ENCODE results near the gene SSX2.
"Not testable (repeated sequence)": the region's sequence is repeated elsewhere in the genome, so short reads cannot be mapped to it uniquely, and the experiment has no call there.

SSX2 gene, protein sequence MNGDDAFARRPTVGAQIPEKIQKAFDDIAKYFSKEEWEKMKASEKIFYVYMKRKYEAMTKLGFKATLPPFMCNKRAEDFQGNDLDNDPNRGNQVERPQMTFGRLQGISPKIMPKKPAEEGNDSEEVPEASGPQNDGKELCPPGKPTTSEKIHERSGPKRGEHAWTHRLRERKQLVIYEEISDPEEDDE

DNA sequence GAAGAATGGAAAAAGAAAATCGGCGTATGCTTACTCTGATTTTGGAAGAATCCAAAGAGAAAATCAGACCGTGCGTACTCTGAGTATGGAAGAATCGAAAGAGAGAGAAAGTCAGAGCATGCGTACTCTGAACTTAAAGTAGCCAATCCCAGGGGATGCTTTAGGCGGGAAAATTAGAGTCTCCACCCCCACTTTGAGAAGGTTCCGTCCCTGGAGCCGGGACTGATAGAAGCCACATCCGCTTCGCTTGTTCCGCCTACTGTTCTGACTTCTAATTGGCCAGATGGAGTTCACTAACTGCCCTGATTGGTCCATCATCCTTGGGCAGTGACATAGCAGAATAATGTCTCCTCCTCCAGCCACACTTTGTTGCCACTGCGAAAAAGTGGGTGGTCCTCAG lies at the start of gene SSX2:
Gene SSX2 (minus strand): TSS at position 101 of the 400 bp plus-strand sequence. CDS start 1,429 bp downstream, outside the sequence.
- not testable (repeated sequence) for DNase-seq (ENCODE audit: low read depth)

DNA sequence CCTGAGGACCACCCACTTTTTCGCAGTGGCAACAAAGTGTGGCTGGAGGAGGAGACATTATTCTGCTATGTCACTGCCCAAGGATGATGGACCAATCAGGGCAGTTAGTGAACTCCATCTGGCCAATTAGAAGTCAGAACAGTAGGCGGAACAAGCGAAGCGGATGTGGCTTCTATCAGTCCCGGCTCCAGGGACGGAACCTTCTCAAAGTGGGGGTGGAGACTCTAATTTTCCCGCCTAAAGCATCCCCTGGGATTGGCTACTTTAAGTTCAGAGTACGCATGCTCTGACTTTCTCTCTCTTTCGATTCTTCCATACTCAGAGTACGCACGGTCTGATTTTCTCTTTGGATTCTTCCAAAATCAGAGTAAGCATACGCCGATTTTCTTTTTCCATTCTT lies 44.0 kb upstream of the SSX2 start, which contains the start of gene SSX2B:
Gene SSX2B (plus strand): TSS at position 301 of the 400 bp plus-strand sequence. CDS start 1,429 bp downstream, outside the sequence.
- not testable (repeated sequence) for DNase-seq (ENCODE audit: low read depth)

DNA sequence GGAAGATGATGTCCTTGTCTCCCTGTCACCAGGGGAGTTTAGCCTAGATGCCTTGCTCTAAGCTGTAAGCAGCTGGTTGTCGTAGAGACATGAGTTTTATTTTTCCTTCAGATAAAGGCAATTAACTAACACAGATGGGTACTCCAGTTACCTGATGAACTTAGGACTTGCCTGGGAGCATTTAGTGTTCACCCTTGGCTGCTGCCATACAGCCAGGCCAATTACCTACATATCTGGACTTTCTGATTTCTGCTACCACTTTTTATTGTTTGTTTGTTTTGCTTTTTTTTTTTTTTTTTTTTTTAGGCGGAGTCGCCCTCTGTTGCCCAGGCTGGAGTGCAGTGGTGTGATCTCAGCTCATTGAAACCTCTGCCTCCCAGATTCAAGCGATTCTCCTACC lies 14.9 kb downstream of the SSX2 start:
- not testable (repeated sequence) for DNase-seq (ENCODE audit: low read depth)

- DNase-seq (ENCODE audit: low read depth) = not testable (repeated sequence)
Observed at GRCh38 chrX:52662218-52662617, 44.8 kb downstream of the SSX2 start.

GRCh38 chrX:52655475-52655874 lies 51.5 kb downstream of the SSX2 start:
- DNase-seq (ENCODE audit: low read depth) = not testable (repeated sequence)

DNA sequence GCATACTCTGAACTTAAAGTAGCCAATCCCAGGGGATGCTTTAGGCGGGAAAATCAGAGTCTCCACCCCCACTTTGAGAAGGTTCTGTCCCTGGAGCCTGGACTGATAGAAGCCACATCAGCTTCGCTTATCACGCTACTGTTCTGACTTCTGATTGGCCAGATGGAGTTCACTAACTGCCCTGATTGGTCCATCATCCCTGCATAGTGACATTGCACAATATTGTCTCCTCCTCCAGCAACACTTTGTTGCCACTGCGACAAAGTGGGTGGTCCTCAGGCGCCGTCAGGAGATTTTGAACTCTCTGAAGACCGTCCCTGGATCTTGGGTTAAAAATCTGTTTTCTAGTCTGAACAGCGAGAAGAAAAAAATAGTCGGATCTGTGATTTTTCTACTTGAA lies 52.2 kb downstream of the SSX2 start, which contains the start of gene SSX7:
Gene SSX7 (minus strand): TSS at position 101 of the 400 bp plus-strand sequence. CDS start 1,428 bp downstream, outside the sequence.
- DNase-seq (ENCODE audit: low read depth) = not testable (repeated sequence)

- not testable (repeated sequence) for DNase-seq (ENCODE audit: low read depth)
Observed at GRCh38 chrX:52650676-52651075, 56.3 kb downstream of the SSX2 start.

DNA sequence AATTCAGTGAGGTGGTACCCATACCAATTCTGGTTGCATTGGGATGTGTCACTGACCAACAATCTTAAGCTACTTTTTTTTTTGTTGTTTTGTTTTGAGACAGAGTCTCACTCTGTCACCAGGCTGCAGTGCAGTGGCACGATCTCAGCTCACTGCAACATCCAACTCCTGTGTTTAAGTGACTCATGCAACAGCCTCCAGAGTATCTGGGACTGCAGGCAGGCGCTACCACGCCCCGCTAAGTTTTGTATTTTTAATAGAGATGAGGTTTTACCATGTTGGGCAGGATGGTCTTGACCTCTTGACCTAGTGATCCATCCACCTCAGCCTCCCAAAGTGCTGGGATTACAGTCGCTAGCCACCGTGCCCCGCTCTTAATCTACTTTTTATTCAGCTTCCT lies 58.0 kb downstream of the SSX2 start:
- DNase-seq (ENCODE audit: low read depth) = not testable (repeated sequence)

Measured in stimulated activated CD8-positive, alpha-beta memory T cell treated with anti-CD3 and anti-CD28 coated beads, Interleukin-15, amount 100 ng/mL, for 24 hours (primary cell).